ENCODE data around the gene MAPK8IP3.

GRCh38 chr16:1740234-1740633, 34.2 kb downstream of the MAPK8IP3 start:
- no peak for TF ChIP-seq EZH2phosphoT487 (IDR thresholded peaks at IDR 0.05; ENCODE audit: borderline replicate concordance, low read length)
- TF ChIP-seq CTCF (IDR thresholded peaks at IDR 0.05; ENCODE audit: low read depth, low read length, poor library complexity, severe bottlenecking), result no peak

Measured in DOHH2 (cell line).